HFFc6 (cell line): ENCODE results near the gene PRKAG2. TPM values are rescaled to one million over a fixed set of nuclear protein-coding genes. Genes with fewer than 3 reads are reported as not detected.

Source experiments
- DNase-seq: peaks from one replicate; pipeline ENCODE4 v3.0.0-alpha.2; 2018
- H3K27ac Mint-ChIP-seq: 2 replicates; pipeline ENCODE4 v1.8.0; 2020; ENCODE audit warnings: mild to moderate bottlenecking, mixed read lengths
- H3K27me3 Mint-ChIP-seq: 2 replicates; pipeline ENCODE4 v1.8.0; 2021; ENCODE audit warnings: mild to moderate bottlenecking, moderate library complexity, mixed read lengths; ENCODE audit not compliant: insufficient read depth
- H3K36me3 Mint-ChIP-seq: 2 replicates; pipeline ENCODE4 v1.8.0; 2021; ENCODE audit warnings: low read depth, mixed read lengths
- H3K4me1 Mint-ChIP-seq: 2 replicates; pipeline ENCODE4 v1.8.0; 2020; ENCODE audit warnings: low read depth, mixed read lengths
- H3K4me3 Mint-ChIP-seq: 2 replicates; pipeline ENCODE4 v1.8.0; 2020; ENCODE audit warnings: mild to moderate bottlenecking, moderate library complexity, mixed read lengths
- H3K9me3 Mint-ChIP-seq: 2 replicates; pipeline ENCODE4 v1.8.0; 2020; ENCODE audit warnings: mild to moderate bottlenecking, mixed read lengths
- total RNA-seq, 6 experiments: library from RNA; stranded (reverse); fragmentation: NEBNext Ultra II Directional; extraction: Animal tissue kit (Norgen Biotek cat#: 25700); gene quantifications; 2 replicates in 1 of 6; 3 replicates in 5 of 6; pipeline ENCODE4 v1.2.3, GENCODE V29; 2021
- TF ChIP-seq, protein P1 (sequence below): fragments of 200-600 bp; sonication (generic); IDR thresholded peaks from 2 replicates; pipeline ENCODE4 v1.5.0; 2021; ENCODE audit warnings: antibody characterized with exemption, mild to moderate bottlenecking

PRKAG2 gene
- total RNA-seq, 6 experiments from 2014 or later, result 15.1 to 19.2 (median 18.4) TPM

GRCh38 chr7:151558575-151558974 lies 318.3 kb downstream of the PRKAG2 start:
- Mint-ChIP-seq H3K27me3 (no peaks in the 10 kb centered on the region; the same call in 1 of the 2 replicates), H3K9me3 (no peaks in the 10 kb centered on the region), H3K4me1 (peaks cover 19% of the 10 kb centered on the region), H3K27ac (peak overlapping the region; percentile 43), H3K4me3 (no peak overlapping the region; the same call in 1 of the 2 replicates), H3K36me3 (peaks cover 39% of the 10 kb centered on the region)
- TF ChIP-seq, protein P1, sequence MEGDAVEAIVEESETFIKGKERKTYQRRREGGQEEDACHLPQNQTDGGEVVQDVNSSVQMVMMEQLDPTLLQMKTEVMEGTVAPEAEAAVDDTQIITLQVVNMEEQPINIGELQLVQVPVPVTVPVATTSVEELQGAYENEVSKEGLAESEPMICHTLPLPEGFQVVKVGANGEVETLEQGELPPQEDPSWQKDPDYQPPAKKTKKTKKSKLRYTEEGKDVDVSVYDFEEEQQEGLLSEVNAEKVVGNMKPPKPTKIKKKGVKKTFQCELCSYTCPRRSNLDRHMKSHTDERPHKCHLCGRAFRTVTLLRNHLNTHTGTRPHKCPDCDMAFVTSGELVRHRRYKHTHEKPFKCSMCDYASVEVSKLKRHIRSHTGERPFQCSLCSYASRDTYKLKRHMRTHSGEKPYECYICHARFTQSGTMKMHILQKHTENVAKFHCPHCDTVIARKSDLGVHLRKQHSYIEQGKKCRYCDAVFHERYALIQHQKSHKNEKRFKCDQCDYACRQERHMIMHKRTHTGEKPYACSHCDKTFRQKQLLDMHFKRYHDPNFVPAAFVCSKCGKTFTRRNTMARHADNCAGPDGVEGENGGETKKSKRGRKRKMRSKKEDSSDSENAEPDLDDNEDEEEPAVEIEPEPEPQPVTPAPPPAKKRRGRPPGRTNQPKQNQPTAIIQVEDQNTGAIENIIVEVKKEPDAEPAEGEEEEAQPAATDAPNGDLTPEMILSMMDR, result no peak
- peak; percentile 15 for DNase-seq

- TF ChIP-seq, protein P1, result no peak
- H3K4me1 Mint-ChIP-seq, result peaks cover 17% of the 10 kb centered on the region
- no peaks in the 10 kb centered on the region for H3K9me3 Mint-ChIP-seq
- DNase-seq, result no peak
- peaks cover 4% of the 10 kb centered on the region for H3K27me3 Mint-ChIP-seq
- no peak overlapping the region for H3K27ac Mint-ChIP-seq
- H3K36me3 Mint-ChIP-seq, result peaks cover 32% of the 10 kb centered on the region
- no peak overlapping the region for H3K4me3 Mint-ChIP-seq
Observed at GRCh38 chr7:151556592-151556991, 320.3 kb downstream of the PRKAG2 start.

DNA sequence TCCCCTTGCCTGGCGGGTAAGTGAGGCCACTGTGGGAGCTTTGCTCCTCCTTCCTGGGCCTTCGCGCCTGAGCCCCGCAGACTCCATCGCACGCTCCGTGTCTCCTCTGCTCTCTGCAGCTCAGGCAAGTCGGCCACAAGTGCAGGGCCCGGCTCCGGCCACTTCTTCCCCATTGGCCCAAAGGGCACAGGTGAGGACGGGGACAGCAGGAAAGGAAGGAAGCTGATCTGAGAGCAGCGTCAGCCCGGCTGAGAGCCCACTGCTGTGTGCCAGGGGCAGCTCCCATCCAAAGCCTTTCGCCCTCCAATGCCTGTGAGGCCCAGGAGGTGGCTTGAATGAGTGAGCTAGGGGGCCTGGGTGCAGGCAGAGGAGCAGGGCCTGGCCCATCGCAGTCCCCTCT lies 323.6 kb downstream of the PRKAG2 start:
- TF ChIP-seq, protein P1, result no peak

DNA sequence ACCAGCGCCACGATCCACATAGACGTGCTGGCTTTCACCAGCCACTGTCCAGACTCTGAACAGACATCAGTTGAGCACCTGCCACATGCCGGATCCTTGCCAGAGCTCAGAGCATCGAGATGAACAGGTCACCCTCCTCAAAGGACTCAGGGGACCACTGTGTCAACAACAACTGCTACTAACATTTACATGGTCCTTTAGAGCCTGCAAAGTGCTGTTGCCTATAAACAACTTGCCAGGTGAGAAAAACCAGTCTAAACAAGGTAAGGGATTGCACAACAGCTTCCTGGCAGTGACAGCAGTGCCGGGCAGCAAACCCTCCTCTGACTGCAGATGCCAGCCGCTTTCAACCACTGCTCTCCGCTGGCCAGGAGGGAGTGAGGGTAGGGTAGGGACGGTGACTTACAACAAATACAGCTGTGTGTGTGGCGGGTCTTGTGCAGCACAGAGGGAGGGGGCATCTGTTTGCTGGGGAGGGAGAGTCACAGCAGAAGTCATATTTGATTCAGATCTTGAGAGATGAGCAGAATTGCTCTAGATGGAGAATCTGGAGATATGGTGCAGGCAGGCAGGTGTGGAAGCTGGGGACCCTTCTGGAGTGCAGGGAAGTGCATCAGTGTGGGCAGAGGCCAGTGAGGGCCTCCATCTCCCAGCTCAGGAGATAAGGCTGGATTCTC lies 324.4 kb downstream of the PRKAG2 start:
- Mint-ChIP-seq H3K9me3 (no peaks in the 10 kb centered on the region), H3K4me3 (no peak overlapping the region), H3K4me1 (peaks cover 12% of the 10 kb centered on the region; the same call in 1 of the 2 replicates), H3K27me3 (peaks cover 17% of the 10 kb centered on the region), H3K27ac (no peak overlapping the region), H3K36me3 (no peaks in the 10 kb centered on the region)
- TF ChIP-seq, protein P1, result no peak
- no peak for DNase-seq

More for the DNA sequence above, 323.6 kb downstream of the PRKAG2 start:
- H3K36me3 Mint-ChIP-seq, result 0 out of 2 replicates have a peak, but pooled peaks cover under 1% of the 10 kb centered on the region
- no peak overlapping the region for H3K4me3 Mint-ChIP-seq
- H3K4me1 Mint-ChIP-seq, result peaks cover 14% of the 10 kb centered on the region
- peaks cover 9% of the 10 kb centered on the region for H3K27me3 Mint-ChIP-seq
- no peaks in the 10 kb centered on the region for H3K9me3 Mint-ChIP-seq
- no peak for DNase-seq
- no peak overlapping the region for H3K27ac Mint-ChIP-seq

- no peak for DNase-seq
- TF ChIP-seq, protein P1, result no peak
- H3K4me3 Mint-ChIP-seq, result no peak overlapping the region
- peaks cover 12% of the 10 kb centered on the region; the same call in 1 of the 2 replicates for H3K4me1 Mint-ChIP-seq
- H3K27me3 Mint-ChIP-seq, result peaks cover 18% of the 10 kb centered on the region
- H3K36me3 Mint-ChIP-seq, result no peaks in the 10 kb centered on the region
- no peaks in the 10 kb centered on the region for H3K9me3 Mint-ChIP-seq
- no peak overlapping the region for H3K27ac Mint-ChIP-seq
Observed at GRCh38 chr7:151551820-151552219, 325.1 kb downstream of the PRKAG2 start.
